ENCODE results near the gene SBNO2.

SBNO2 gene

DNA sequence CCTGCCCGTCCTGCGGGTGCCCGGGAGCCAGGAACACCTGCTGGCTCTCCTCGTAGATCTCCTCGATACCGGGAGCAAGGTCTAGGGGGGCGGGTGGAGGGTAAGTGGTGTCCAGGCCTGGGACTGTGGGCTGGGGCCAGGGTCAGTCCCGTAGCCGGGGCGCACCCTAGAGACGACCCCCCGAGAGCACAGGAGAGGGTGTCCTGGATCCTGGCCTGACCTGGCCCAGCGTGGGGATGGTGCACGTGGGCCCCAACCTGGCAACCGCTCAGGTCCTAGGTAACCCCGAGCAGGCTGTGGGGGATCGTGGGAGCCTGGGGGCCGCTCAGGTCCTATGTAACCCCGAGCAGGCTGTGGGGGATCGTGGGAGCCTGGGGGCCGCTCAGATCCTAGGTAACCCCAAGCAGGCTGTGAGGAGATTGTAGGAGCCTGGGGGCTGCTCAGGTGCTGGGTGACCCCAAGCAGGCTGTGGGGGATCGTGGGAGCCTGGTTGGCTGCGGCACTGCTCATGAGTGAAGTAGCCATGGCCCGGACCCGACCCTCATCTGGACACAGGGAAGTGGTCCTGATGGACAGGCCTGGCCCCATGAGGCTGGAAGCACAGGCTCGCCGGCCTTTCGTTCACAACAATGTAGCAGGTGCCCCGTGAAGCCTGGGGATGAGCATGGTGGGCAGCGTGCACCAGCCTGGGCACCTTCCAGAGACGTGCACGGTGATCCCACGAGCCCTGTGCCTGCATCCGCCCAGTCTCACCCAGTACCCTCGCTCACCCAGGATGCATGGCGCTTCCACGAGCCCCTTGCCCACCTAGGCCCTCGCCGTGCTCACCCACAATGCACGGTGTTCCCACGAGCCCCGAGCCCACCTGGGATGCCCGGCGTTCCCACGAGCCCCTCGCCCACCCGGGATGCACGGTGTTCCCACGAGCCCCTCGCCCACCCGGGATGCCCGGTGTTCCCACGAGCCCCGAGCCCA is 64.1 kb downstream of the SBNO2 start:
- no peak for ATAC-seq
- TF ChIP-seq, protein P1, sequence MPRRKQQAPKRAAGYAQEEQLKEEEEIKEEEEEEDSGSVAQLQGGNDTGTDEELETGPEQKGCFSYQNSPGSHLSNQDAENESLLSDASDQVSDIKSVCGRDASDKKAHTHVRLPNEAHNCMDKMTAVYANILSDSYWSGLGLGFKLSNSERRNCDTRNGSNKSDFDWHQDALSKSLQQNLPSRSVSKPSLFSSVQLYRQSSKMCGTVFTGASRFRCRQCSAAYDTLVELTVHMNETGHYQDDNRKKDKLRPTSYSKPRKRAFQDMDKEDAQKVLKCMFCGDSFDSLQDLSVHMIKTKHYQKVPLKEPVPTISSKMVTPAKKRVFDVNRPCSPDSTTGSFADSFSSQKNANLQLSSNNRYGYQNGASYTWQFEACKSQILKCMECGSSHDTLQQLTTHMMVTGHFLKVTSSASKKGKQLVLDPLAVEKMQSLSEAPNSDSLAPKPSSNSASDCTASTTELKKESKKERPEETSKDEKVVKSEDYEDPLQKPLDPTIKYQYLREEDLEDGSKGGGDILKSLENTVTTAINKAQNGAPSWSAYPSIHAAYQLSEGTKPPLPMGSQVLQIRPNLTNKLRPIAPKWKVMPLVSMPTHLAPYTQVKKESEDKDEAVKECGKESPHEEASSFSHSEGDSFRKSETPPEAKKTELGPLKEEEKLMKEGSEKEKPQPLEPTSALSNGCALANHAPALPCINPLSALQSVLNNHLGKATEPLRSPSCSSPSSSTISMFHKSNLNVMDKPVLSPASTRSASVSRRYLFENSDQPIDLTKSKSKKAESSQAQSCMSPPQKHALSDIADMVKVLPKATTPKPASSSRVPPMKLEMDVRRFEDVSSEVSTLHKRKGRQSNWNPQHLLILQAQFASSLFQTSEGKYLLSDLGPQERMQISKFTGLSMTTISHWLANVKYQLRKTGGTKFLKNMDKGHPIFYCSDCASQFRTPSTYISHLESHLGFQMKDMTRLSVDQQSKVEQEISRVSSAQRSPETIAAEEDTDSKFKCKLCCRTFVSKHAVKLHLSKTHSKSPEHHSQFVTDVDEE (CRISPR knock-in tag; IDR thresholded peaks at IDR 0.05): no peak
- TF ChIP-seq TOX (CRISPR knock-in tag; IDR thresholded peaks at IDR 0.05; ENCODE audit: borderline replicate concordance): no peak
- TF ChIP-seq TCF4 (CRISPR knock-in tag; IDR thresholded peaks at IDR 0.05; ENCODE audit: borderline replicate concordance): no peak
- no peak for TF ChIP-seq OSR1 (CRISPR knock-in tag; IDR thresholded peaks at IDR 0.05)
- no peak for TF ChIP-seq RARB (CRISPR knock-in tag; IDR thresholded peaks at IDR 0.05)
- TF ChIP-seq BACH2 (CRISPR knock-in tag; IDR thresholded peaks at IDR 0.05; ENCODE audit: borderline replicate concordance): no peak
- TF ChIP-seq ZNF70 (CRISPR knock-in tag; IDR thresholded peaks at IDR 0.05): no peak
- TF ChIP-seq ZC3H10 (CRISPR knock-in tag; IDR thresholded peaks at IDR 0.05): no peak
- no peak for TF ChIP-seq ZNF8 (CRISPR knock-in tag; IDR thresholded peaks at IDR 0.05)
- TF ChIP-seq SNAI2 (CRISPR knock-in tag; IDR thresholded peaks at IDR 0.05): no peak
- TF ChIP-seq ISL1 (CRISPR knock-in tag; IDR thresholded peaks at IDR 0.05): no peak
- TF ChIP-seq CSDC2 (CRISPR knock-in tag; IDR thresholded peaks at IDR 0.05): no peak
- TF ChIP-seq ZFP3 (CRISPR knock-in tag; IDR thresholded peaks at IDR 0.05): no peak
- TF ChIP-seq, protein P2, sequence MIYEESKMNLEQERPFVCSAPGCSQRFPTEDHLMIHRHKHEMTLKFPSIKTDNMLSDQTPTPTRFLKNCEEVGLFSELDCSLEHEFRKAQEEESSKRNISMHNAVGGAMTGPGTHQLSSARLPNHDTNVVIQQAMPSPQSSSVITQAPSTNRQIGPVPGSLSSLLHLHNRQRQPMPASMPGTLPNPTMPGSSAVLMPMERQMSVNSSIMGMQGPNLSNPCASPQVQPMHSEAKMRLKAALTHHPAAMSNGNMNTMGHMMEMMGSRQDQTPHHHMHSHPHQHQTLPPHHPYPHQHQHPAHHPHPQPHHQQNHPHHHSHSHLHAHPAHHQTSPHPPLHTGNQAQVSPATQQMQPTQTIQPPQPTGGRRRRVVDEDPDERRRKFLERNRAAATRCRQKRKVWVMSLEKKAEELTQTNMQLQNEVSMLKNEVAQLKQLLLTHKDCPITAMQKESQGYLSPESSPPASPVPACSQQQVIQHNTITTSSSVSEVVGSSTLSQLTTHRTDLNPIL (CRISPR knock-in tag; IDR thresholded peaks at IDR 0.05; ENCODE audit: low read depth): no peak
- no peak for TF ChIP-seq ZNF565 (CRISPR knock-in tag; conservative IDR thresholded peaks at IDR 0.05; ENCODE audit: low read depth)

DNA sequence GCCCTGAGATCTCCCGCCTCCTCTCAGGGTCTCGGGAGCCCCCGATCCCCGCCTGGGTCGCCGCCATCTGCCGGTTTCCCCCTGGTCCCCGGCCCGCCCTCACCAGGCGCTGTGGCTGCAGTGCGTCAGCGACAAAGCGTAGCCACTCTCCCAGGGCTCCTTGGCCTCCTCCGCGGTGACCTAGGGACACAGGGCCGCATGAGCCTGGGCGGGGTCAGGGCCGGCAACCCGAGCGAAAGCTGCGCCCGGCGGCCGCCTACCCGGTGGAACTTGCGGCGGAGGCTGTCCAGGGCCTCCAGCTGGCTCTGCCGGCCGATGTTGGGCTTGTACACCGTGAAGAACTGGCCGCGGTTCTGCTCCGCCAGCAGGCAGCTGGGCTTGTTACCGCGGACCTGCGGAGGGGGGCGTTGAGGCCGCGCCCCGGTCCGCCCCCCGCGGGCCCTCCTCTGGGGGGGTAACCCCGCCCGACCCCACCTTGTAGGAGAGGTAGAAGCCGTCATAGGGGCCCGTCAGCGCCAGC is 65.0 kb downstream of the SBNO2 start:
- ATAC-seq: no peak
- TF ChIP-seq ESRRG (CRISPR knock-in tag; IDR thresholded peaks at IDR 0.05): no peak
- no peak for TF ChIP-seq RARB (CRISPR knock-in tag; IDR thresholded peaks at IDR 0.05)
- no peak for TF ChIP-seq ISL1 (CRISPR knock-in tag; IDR thresholded peaks at IDR 0.05)
- TF ChIP-seq, protein P1 (CRISPR knock-in tag; IDR thresholded peaks at IDR 0.05): no peak
- TF ChIP-seq ZFP30 (CRISPR knock-in tag; IDR thresholded peaks at IDR 0.05): no peak
- TF ChIP-seq, protein P3, sequence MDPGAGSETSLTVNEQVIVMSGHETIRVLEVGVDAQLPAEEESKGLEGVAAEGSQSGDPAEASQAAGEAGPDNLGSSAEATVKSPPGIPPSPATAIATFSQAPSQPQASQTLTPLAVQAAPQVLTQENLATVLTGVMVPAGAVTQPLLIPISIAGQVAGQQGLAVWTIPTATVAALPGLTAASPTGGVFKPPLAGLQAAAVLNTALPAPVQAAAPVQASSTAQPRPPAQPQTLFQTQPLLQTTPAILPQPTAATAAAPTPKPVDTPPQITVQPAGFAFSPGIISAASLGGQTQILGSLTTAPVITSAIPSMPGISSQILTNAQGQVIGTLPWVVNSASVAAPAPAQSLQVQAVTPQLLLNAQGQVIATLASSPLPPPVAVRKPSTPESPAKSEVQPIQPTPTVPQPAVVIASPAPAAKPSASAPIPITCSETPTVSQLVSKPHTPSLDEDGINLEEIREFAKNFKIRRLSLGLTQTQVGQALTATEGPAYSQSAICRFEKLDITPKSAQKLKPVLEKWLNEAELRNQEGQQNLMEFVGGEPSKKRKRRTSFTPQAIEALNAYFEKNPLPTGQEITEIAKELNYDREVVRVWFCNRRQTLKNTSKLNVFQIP (CRISPR knock-in tag; IDR thresholded peaks at IDR 0.05; ENCODE audit: borderline replicate concordance, low read depth): no peak
- TF ChIP-seq, protein P4, sequence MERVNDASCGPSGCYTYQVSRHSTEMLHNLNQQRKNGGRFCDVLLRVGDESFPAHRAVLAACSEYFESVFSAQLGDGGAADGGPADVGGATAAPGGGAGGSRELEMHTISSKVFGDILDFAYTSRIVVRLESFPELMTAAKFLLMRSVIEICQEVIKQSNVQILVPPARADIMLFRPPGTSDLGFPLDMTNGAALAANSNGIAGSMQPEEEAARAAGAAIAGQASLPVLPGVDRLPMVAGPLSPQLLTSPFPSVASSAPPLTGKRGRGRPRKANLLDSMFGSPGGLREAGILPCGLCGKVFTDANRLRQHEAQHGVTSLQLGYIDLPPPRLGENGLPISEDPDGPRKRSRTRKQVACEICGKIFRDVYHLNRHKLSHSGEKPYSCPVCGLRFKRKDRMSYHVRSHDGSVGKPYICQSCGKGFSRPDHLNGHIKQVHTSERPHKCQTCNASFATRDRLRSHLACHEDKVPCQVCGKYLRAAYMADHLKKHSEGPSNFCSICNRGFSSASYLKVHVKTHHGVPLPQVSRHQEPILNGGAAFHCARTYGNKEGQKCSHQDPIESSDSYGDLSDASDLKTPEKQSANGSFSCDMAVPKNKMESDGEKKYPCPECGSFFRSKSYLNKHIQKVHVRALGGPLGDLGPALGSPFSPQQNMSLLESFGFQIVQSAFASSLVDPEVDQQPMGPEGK (CRISPR knock-in tag; IDR thresholded peaks at IDR 0.05; ENCODE audit: borderline replicate concordance): no peak
- TF ChIP-seq CSDC2 (CRISPR knock-in tag; IDR thresholded peaks at IDR 0.05): no peak
- no peak for TF ChIP-seq SNAI2 (CRISPR knock-in tag; IDR thresholded peaks at IDR 0.05)
- TF ChIP-seq ZC3H10 (CRISPR knock-in tag; IDR thresholded peaks at IDR 0.05): no peak
- TF ChIP-seq ZNF565 (CRISPR knock-in tag; conservative IDR thresholded peaks at IDR 0.05; ENCODE audit: low read depth): no peak
- TF ChIP-seq, protein P5, sequence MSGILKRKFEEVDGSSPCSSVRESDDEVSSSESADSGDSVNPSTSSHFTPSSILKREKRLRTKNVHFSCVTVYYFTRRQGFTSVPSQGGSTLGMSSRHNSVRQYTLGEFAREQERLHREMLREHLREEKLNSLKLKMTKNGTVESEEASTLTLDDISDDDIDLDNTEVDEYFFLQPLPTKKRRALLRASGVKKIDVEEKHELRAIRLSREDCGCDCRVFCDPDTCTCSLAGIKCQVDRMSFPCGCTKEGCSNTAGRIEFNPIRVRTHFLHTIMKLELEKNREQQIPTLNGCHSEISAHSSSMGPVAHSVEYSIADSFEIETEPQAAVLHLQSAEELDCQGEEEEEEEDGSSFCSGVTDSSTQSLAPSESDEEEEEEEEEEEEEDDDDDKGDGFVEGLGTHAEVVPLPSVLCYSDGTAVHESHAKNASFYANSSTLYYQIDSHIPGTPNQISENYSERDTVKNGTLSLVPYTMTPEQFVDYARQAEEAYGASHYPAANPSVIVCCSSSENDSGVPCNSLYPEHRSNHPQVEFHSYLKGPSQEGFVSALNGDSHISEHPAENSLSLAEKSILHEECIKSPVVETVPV (CRISPR knock-in tag; IDR thresholded peaks at IDR 0.05): no peak
- no peak for TF ChIP-seq OSR1 (CRISPR knock-in tag; IDR thresholded peaks at IDR 0.05)
- TF ChIP-seq GLIS3 (CRISPR knock-in tag; IDR thresholded peaks at IDR 0.05): no peak
- TF ChIP-seq ZNF8 (CRISPR knock-in tag; IDR thresholded peaks at IDR 0.05): no peak
- TF ChIP-seq, protein P2 (CRISPR knock-in tag; IDR thresholded peaks at IDR 0.05; ENCODE audit: low read depth): no peak
- no peak for TF ChIP-seq TCF4 (CRISPR knock-in tag; IDR thresholded peaks at IDR 0.05; ENCODE audit: borderline replicate concordance)
- no peak for TF ChIP-seq ARNTL (CRISPR knock-in tag; IDR thresholded peaks at IDR 0.05; ENCODE audit: borderline replicate concordance, low read depth)
